PC-3 (cell line): Measurements from ENCODE around the gene R3HDM4. TPM values are rescaled to one million over a fixed set of nuclear protein-coding genes. Genes with fewer than 3 reads are reported as not detected.
A peak's percentile ranks its signal among the peaks of the same experiment; 100 is the strongest.

ENCODE experiments used
- ATAC-seq: fragments of 200-7000 bp; cut with Tn5 transposase; 2 replicates; pipeline ENCODE4 v1.9.1; 2020; ENCODE audit warnings: mild to moderate bottlenecking, moderate library complexity
- Bru-seq: library from RNA; stranded (reverse); fragments of 400-500 nt; gene quantifications from one replicate; lab custom pipeline; 2021; lab: Mats Ljungman, UMichigan
- BruChase-seq, 2 experiments: library from RNA; stranded (reverse); fragments of 400-500 nt; gene quantifications; one replicate each; lab custom pipeline; 2021; lab: Mats Ljungman, UMichigan
- BruUV-seq: library from RNA; stranded (reverse); fragments of 400-500 nt; replicated peaks from 2 replicates; lab custom pipeline; 2021; lab: Mats Ljungman, UMichigan
- CTCF ChIA-PET: fragments of 300-600 bp; sonication (Branson Sonifier 250); formaldehyde crosslinking; loops from one replicate; lab custom pipeline; 2022; ENCODE audit warnings: antibody characterized with exemption; lab: Charles Lee
- POLR2A ChIA-PET: fragments of 300-600 bp; sonication (Branson Sonifier 250); formaldehyde crosslinking; loops from one replicate; lab custom pipeline; 2022; ENCODE audit warnings: antibody characterized with exemption; ENCODE audit not compliant: unreplicated experiment; lab: Charles Lee
- DNase-seq: peaks from one replicate; pipeline ENCODE4 v3.0.0-alpha.2; 2015
- H2AFZ ChIP-seq: fragments of 300-600 bp; sonication (generic); 2 replicates; pipeline ENCODE4 v1.6.0; 2016; ENCODE audit warnings: antibody characterized with exemption, low read length
- H3F3A ChIP-seq: fragments of 300-600 bp; sonication (generic); one replicate; pipeline ENCODE4 v1.6.0; 2017; ENCODE audit warnings: antibody characterized with exemption, low read length, control low read depth, mild to moderate bottlenecking; ENCODE audit not compliant: unreplicated experiment
- H3K27ac ChIP-seq: fragments of 300-600 bp; sonication (generic); 2 replicates; pipeline ENCODE4 v1.5.1; 2016; ENCODE audit warnings: mild to moderate bottlenecking, low read length
- H3K27me3 ChIP-seq: fragments of 300-600 bp; sonication (generic); 2 replicates; pipeline ENCODE4 v1.6.1; 2016; ENCODE audit warnings: low read length, mixed read lengths
- H3K36me3 ChIP-seq: fragments of 300-600 bp; sonication (generic); 2 replicates; pipeline ENCODE4 v1.6.1; 2016; ENCODE audit warnings: low read depth, mixed run types, low read length, mixed read lengths
- H3K4me1 ChIP-seq: fragments of 300-600 bp; sonication (generic); 2 replicates; pipeline ENCODE4 v1.5.1; 2016; ENCODE audit warnings: low read length; ENCODE audit not compliant: insufficient read depth
- H3K4me2 ChIP-seq: fragments of 300-600 bp; sonication (generic); 2 replicates; pipeline ENCODE4 v1.6.0; 2016; ENCODE audit warnings: low read length
- H3K4me3 ChIP-seq: fragments of 300-600 bp; sonication (generic); 2 replicates; pipeline ENCODE4 v1.5.1; 2016; ENCODE audit warnings: mild to moderate bottlenecking, low read length, mixed read lengths
- H3K79me2 ChIP-seq: fragments of 300-600 bp; sonication (generic); 2 replicates; pipeline ENCODE4 v1.6.1; 2017; ENCODE audit warnings: low read length, mixed read lengths
- H3K9ac ChIP-seq: fragments of 300-600 bp; sonication (generic); 2 replicates; pipeline ENCODE4 v1.6.0; 2016; ENCODE audit warnings: mild to moderate bottlenecking, low read length
- H3K9me2 ChIP-seq: fragments of 300-600 bp; sonication (generic); replicated peaks from 2 replicates; pipeline ENCODE4 v1.6.1; 2016; ENCODE audit warnings: mixed run types, low read length, mixed read lengths
- H3K9me3 ChIP-seq: fragments of 300-600 bp; sonication (generic); 2 replicates; pipeline ENCODE4 v1.6.1; 2016; ENCODE audit warnings: low read length, mixed read lengths
- H4K20me1 ChIP-seq: fragments of 300-600 bp; sonication (generic); 2 replicates; pipeline ENCODE4 v1.6.1; 2016; ENCODE audit warnings: low read length, mixed read lengths
- CTCF ChIP-seq: fragments of 300-600 bp; sonication (generic); conservative IDR thresholded peaks from 2 replicates; pipeline ENCODE4 v1.5.1; 2017; ENCODE audit warnings: antibody characterized with exemption, low read depth, mild to moderate bottlenecking, low read length
- EZH2 ChIP-seq: fragments of 300-600 bp; sonication (generic); IDR thresholded peaks from one replicate; pipeline ENCODE4 v1.6.1; 2017; ENCODE audit warnings: antibody characterized with exemption, mild to moderate bottlenecking, low read length; ENCODE audit not compliant: unreplicated experiment
- EZH2phosphoT487 ChIP-seq: fragments of 300-600 bp; sonication (generic); IDR thresholded peaks from 2 replicates; pipeline ENCODE4 v1.6.1; 2018; ENCODE audit warnings: mild to moderate bottlenecking, antibody characterized with exemption, low read length, borderline replicate concordance
- intact Hi-C: fragments of 100-400 bp; cut with micrococcal nuclease; formaldehyde crosslinking; loops from 2 replicates; pipeline ENCODE4 v1.9.0; 2023
- long read RNA-seq: library from polyadenylated mRNA; unstranded; transcript quantifications from one replicate; pipeline ENCODE4 v2.0.0, GENCODE V29; 2021; ENCODE audit not compliant: unreplicated experiment
- total RNA-seq: library from RNA; depleted of rRNA; stranded (reverse); fragments of >200 nt; gene quantifications from 2 replicates; pipeline ENCODE4 v1.2.3, GENCODE V29; 2014; rRNA removed

Gene R3HDM4
- total RNA-seq, result 34.0 and 44.9 TPM in 2 replicates
- percentile 65 among the genes with signal in this experiment for Bru-seq, nascent RNA
- BruChase-seq, experiment 1, labeled RNA remaining after a 6-hour chase, result percentile 85 among the genes with signal in this experiment
- BruChase-seq, experiment 2, labeled RNA remaining after a 2-hour chase, result percentile 85 among the genes with signal in this experiment
- long read RNA-seq, transcript R3HDM4-201 (8 exons, 1,815 nt), result major isoform, 36 of 73 reads
- long read RNA-seq, partial matches to known transcripts, result 6 of 73 reads
- long read RNA-seq, other reads (novel, unspliced or antisense), result 29 of 73 reads

- Histone ChIP-seq H3F3A (no peaks in the 10 kb centered on the region), H3K27ac (peak within 1 kb of the TSS; percentile 23; the same call in 1 of the 2 replicates), H3K4me2 (peak within 1 kb of the TSS; percentile 86), H3K4me1 (peaks cover 12% of the 10 kb centered on the region), H2AFZ (peak within 1 kb of the TSS; percentile 79; the same call in 1 of the 2 replicates), H3K36me3 (no peaks in the 10 kb centered on the region), H3K9ac (peak within 1 kb of the TSS; percentile 73), H3K4me3 (peak within 1 kb of the TSS; percentile 79), H3K9me3 (no peaks in the 10 kb centered on the region), H3K79me2 (peaks cover 28% of the 10 kb centered on the region), H3K9me2 (no peaks in the 10 kb centered on the region), H3K27me3 (peaks cover 4% of the 10 kb centered on the region; the same call in 1 of the 2 replicates), H4K20me1 (no peaks in the 10 kb centered on the region)
- ChIA-PET CTCF (no interaction called here), POLR2A (no interaction called here)
- TF ChIP-seq EZH2 (no peak), CTCF (no peak), EZH2phosphoT487 (no peak)
- DNase-seq (peak; percentile 52), ATAC-seq (peak; percentile 51)
- intact Hi-C loops, result no loop called here
- TSS peak; percentile 61 for BruUV-seq
Measured at GRCh38 chr19:913080-913748, at the start of gene R3HDM4. Gene R3HDM4 (minus strand): TSS chr19:913219. CDS start chr19:913157, 62 bp downstream.

GRCh38 chr19:961866-962620 is 49.0 kb upstream of the R3HDM4 start:
- peak; percentile 44 for DNase-seq
- Histone ChIP-seq H3K27ac (no peak overlapping the region), H2AFZ (no peak overlapping the region), H3K4me3 (no peak overlapping the region), H3K9me2 (no peaks in the 10 kb centered on the region), H3K79me2 (no peaks in the 10 kb centered on the region), H4K20me1 (no peaks in the 10 kb centered on the region), H3K4me1 (peaks cover 14% of the 10 kb centered on the region; the same call in 1 of the 2 replicates), H3F3A (no peaks in the 10 kb centered on the region), H3K9ac (no peak overlapping the region), H3K36me3 (no peaks in the 10 kb centered on the region), H3K9me3 (no peaks in the 10 kb centered on the region), H3K27me3 (no peaks in the 10 kb centered on the region), H3K4me2 (no peak overlapping the region)
- peak; percentile 59; the same call in 1 of the 2 replicates for ATAC-seq
- intact Hi-C loops, result no loop called here
- ChIA-PET POLR2A (no interaction called here), CTCF (interaction anchor here (0.6 kb wide), 1 partner anchor 22 kb away, joined by 3 read pairs; the partner anchor contains the start of gene WDR18)
- TF ChIP-seq EZH2phosphoT487, result no peak
- TF ChIP-seq EZH2, result no peak
- TF ChIP-seq CTCF, result no peak
- no TSS peak for BruUV-seq
